SJSA1 (cell line): ENCODE data around the gene CALM3. TPM values are rescaled to one million over a fixed set of nuclear protein-coding genes. Genes with fewer than 3 reads are reported as not detected.

Experiments
- DNase-seq, 2 experiments: peaks; one replicate each; pipeline ENCODE4 v3.0.0-alpha.2; 2015 to 2020; ENCODE audit warnings: low spot score in 2 of 2, low read depth in 1 of 2
- H3K27ac ChIP-seq: fragments of 250-450 bp; sonication (Bioruptor Pico); 2 replicates; pipeline ENCODE4 v1.5.1; 2020; ENCODE audit warnings: mild to moderate bottlenecking, moderate library complexity
- H3K27me3 ChIP-seq: fragments of 250-450 bp; sonication (Bioruptor Pico); replicated peaks from 2 replicates; pipeline ENCODE4 v1.5.1; 2020; ENCODE audit warnings: mild to moderate bottlenecking, moderate library complexity
- H3K36me3 ChIP-seq: fragments of 250-450 bp; sonication (Bioruptor Pico); 2 replicates; pipeline ENCODE4 v1.5.1; 2020; ENCODE audit warnings: mild to moderate bottlenecking
- H3K4me1 ChIP-seq: fragments of 250-450 bp; sonication (Bioruptor Pico); replicated peaks from 2 replicates; pipeline ENCODE4 v1.6.1; 2021; ENCODE audit warnings: mild to moderate bottlenecking
- H3K4me3 ChIP-seq: fragments of 250-450 bp; sonication (Bioruptor Pico); 2 replicates; pipeline ENCODE4 v1.5.1; 2020; ENCODE audit warnings: mild to moderate bottlenecking
- H3K9me3 ChIP-seq: fragments of 250-450 bp; sonication (Bioruptor Pico); replicated peaks from 2 replicates; pipeline ENCODE4 v1.5.1; 2020; ENCODE audit warnings: mild to moderate bottlenecking
- total RNA-seq: library from RNA; depleted of rRNA; stranded (reverse); fragments of >200 nt; shearing (Covaris generic); gene quantifications from 2 replicates; pipeline ENCODE4 v1.2.3, GENCODE V29; 2014

Gene CALM3
- total RNA-seq, 1 experiment from 2014 or later, result 232 TPM

DNA sequence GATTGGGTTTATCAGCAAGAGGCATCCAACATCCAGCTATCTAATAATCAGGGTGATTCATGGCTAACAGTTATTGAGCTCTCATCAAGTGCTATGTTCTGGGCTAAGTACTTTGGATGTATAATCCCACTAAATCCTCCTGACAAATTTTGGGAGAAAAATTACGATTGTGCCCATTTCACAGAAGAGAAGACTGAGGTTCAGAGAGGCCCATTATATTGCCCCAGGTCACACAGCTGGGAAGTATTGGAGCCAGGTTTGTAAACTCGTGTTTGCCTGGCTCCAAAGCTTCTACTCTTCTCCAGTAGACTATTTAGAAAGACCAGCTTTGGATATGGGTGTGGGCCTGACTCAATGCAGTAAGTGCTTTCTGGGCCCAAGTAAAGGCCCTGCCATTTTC, 20.9 kb upstream of the CALM3 start:
- Histone ChIP-seq H3K9me3 (no peaks in the 10 kb centered on the region), H3K27me3 (no peaks in the 10 kb centered on the region), H3K36me3 (no peaks in the 10 kb centered on the region), H3K4me3 (no peak overlapping the region), H3K4me1 (no peaks in the 10 kb centered on the region), H3K27ac (no peak overlapping the region)
- no peak for DNase-seq

- no peaks in the 10 kb centered on the region for H3K4me1 ChIP-seq
- H3K27me3 ChIP-seq, result no peaks in the 10 kb centered on the region
- H3K36me3 ChIP-seq, result no peaks in the 10 kb centered on the region
- DNase-seq, result no peak
- H3K27ac ChIP-seq, result no peak overlapping the region
- H3K4me3 ChIP-seq, result no peak overlapping the region
- no peaks in the 10 kb centered on the region for H3K9me3 ChIP-seq
Observed at GRCh38 chr19:46585539-46585938, 15.6 kb upstream of the CALM3 start.

DNA sequence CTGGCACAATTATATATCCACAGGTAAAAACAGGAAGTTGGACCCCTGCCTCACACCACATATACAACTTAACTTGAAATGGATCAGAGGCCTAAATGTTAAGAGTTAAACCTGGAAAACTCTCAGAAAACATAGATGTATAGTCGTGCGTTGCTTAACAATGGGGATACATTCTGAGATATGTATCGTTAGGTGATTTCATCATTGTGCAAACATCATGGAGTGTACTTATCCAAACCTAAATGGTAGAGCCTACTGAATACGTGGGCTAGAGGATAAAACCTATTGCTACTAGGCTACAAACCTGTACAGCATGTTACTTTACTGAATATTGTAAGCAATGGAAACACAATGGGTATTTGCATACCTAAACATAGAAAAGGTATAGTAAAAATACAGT, 14.8 kb upstream of the CALM3 start:
- no peaks in the 10 kb centered on the region for H3K9me3 ChIP-seq
- no peak for DNase-seq
- H3K36me3 ChIP-seq, result no peaks in the 10 kb centered on the region
- no peaks in the 10 kb centered on the region for H3K4me1 ChIP-seq
- H3K27me3 ChIP-seq, result no peaks in the 10 kb centered on the region
- no peak overlapping the region for H3K27ac ChIP-seq
- H3K4me3 ChIP-seq, result no peak overlapping the region

DNA sequence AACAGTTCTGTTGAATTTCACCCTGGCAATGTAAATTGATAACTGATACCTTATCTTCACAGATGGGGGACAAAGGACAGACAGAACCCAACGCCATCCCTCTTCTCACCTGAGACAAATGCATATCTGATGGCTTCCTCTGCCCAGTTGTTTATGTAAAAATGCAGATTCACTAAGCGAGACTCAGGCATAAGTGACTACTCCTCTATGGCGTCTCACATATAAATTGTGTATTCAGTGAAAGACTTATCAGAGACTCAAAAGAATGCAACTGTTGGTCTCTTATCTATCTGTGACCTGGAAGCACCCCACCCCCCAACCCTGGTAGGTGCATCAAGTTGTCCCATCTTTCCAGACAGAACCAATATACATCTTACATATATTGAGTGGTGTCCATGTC, 13.3 kb upstream of the CALM3 start:
- no peak for DNase-seq
- H3K36me3 ChIP-seq, result no peaks in the 10 kb centered on the region
- no peaks in the 10 kb centered on the region for H3K9me3 ChIP-seq
- no peaks in the 10 kb centered on the region for H3K27me3 ChIP-seq
- no peaks in the 10 kb centered on the region for H3K4me1 ChIP-seq
- H3K4me3 ChIP-seq, result no peak overlapping the region
- no peak overlapping the region for H3K27ac ChIP-seq

GRCh38 chr19:46591254-46591653, 9.9 kb upstream of the CALM3 start:
- Histone ChIP-seq H3K4me1 (no peaks in the 10 kb centered on the region), H3K27me3 (no peaks in the 10 kb centered on the region), H3K9me3 (no peaks in the 10 kb centered on the region), H3K27ac (no peak overlapping the region), H3K36me3 (no peaks in the 10 kb centered on the region), H3K4me3 (no peak overlapping the region)
- DNase-seq, result no peak

DNA sequence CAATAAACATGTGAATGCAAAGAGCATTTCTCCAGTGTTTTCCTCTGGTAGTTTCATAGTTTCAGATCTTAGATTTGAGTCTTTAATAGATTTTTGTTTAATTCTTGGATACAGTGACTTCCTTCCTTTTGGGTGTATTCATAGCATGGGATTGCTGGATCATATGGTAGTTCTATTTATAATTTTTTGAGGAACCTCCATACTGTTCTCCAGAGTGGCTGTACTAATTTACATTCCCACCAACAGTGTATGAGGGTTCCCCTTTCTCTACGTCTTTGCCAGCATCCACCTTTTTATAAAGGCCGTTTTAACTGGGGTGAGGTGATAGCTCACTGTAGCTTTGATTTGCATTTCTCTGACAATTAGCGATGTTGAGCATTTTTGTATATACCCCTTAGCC, 9.3 kb upstream of the CALM3 start:
- Histone ChIP-seq H3K4me3 (no peak overlapping the region), H3K4me1 (no peaks in the 10 kb centered on the region), H3K27ac (no peak overlapping the region), H3K27me3 (no peaks in the 10 kb centered on the region), H3K9me3 (no peaks in the 10 kb centered on the region), H3K36me3 (no peaks in the 10 kb centered on the region)
- no peak for DNase-seq

- Histone ChIP-seq H3K27me3 (no peaks in the 10 kb centered on the region), H3K9me3 (peaks cover 14% of the 10 kb centered on the region; the same call in 1 of the 2 replicates), H3K4me1 (peaks cover 4% of the 10 kb centered on the region), H3K36me3 (no peaks in the 10 kb centered on the region; the same call in 1 of the 2 replicates), H3K27ac (no peak overlapping the region), H3K4me3 (no peak overlapping the region)
- DNase-seq, result no peak
Observed at GRCh38 chr19:46596008-46596407, 5.1 kb upstream of the CALM3 start.

- H3K36me3 ChIP-seq, result peaks cover 20% of the 10 kb centered on the region
- DNase-seq, result no peak
- no peak overlapping the region for H3K27ac ChIP-seq
- no peaks in the 10 kb centered on the region for H3K27me3 ChIP-seq
- peaks cover 14% of the 10 kb centered on the region; the same call in 1 of the 2 replicates for H3K9me3 ChIP-seq
- H3K4me1 ChIP-seq, result peaks cover 15% of the 10 kb centered on the region
- H3K4me3 ChIP-seq, result no peak overlapping the region
Observed at GRCh38 chr19:46598372-46598917, 2.7 kb upstream of the CALM3 start.

GRCh38 chr19:46599716-46600373, 1.3 kb upstream of the CALM3 start:
- Histone ChIP-seq H3K4me3 (peak overlapping the region; percentile 99), H3K36me3 (peaks cover 27% of the 10 kb centered on the region), H3K4me1 (peaks cover 22% of the 10 kb centered on the region), H3K9me3 (peaks cover 14% of the 10 kb centered on the region; the same call in 1 of the 2 replicates), H3K27me3 (no peaks in the 10 kb centered on the region), H3K27ac (peak overlapping the region; percentile 100; the same call in 1 of the 2 replicates)
- no peak for DNase-seq

DNA sequence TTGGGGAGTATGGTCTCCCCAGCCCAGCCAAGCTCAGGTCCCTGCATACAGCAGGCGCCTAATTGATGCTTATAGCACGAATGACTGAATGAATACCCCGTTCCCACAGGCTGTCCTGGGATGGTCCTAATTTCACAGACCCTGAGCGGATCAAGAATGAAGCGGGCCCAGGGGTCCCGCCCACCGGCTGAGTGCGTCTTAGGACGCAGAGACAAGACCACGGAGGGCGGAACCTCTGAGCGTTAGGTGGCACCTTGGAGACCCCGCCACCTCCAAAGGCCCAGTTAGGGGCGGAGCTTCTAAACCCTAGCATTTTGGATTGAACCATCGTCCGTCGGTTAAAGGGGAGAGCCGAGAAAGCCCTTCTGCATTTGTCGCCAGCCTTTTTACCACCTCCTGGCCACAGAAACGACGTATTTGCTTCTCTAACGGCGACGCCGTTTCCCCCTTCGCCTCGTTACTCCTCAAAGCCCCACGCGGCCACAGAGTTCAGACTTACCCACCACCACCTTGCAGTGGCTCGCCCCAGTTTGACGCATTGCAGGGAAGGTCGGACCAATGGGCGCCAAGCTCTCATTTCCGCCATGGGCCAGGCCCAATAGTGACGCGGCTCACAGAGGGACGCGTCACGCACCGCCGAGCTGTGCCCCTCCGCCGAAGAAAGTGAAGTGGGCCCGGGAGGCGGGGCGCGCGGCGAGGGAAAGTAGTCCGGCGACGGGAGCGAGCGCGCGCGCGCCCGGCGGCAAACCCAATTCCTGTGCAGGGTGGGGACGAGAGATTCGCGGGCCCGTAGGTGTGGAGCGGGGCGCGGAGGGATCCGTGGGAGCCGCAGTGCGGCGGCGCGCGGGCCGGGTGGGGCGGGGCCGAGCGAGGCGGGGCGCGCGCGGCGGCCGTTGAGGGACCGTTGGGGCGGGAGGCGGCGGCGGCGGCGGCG, 479 bp upstream of the CALM3 start:
- Histone ChIP-seq H3K4me3 (peak overlapping the region; percentile 99), H3K27me3 (no peaks in the 10 kb centered on the region), H3K9me3 (peaks cover 14% of the 10 kb centered on the region; the same call in 1 of the 2 replicates), H3K4me1 (peaks cover 22% of the 10 kb centered on the region), H3K27ac (peak overlapping the region; percentile 100), H3K36me3 (peaks cover 35% of the 10 kb centered on the region)
- DNase-seq, result peak; percentile 96 to 100

DNA sequence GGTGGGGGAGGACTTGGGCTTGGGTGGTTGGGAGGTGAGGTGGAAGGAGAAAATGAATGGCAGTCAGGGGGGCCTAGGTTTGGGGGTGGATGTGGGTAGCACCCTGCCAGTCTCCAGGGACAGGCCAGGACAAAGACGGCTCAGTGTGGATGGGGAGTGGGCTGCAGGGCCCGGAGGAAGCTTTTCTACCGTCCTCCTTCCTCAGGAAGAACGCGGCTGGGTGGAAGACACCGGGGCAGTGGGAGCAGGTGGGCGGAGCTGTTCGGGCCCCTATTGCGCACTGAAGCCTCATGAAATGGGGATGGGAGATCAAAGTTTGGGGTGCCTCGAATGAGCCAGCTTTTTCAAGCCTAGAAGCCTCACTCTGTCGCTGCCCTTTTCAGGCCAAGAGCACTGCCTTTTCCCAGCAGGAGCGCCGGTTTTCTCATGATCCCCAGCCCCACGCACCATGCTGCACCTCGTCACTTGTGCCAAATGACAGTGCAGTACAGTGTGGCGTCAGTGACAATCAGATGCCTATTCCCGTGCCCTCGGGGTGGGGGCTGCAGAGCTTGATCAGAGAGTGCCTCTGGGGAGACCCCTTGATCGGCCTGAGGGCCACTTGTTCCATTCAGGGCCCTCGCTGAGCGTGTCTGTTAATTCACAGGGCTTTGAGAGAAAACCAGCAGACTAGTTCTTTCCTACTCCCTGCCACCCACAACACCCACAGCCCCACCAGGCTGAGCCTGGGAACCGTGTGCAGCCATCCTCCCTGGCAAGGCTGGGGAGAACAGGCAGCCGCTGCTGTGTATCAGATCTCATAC, 1.5 kb downstream of the CALM3 start:
- peak overlapping the region; percentile 99 for H3K4me3 ChIP-seq
- DNase-seq, result no peak
- no peak overlapping the region for H3K27ac ChIP-seq
- H3K4me1 ChIP-seq, result peaks cover 22% of the 10 kb centered on the region
- peaks cover 14% of the 10 kb centered on the region; the same call in 1 of the 2 replicates for H3K9me3 ChIP-seq
- no peaks in the 10 kb centered on the region for H3K27me3 ChIP-seq
- H3K36me3 ChIP-seq, result peaks cover 54% of the 10 kb centered on the region

GRCh38 chr19:46603195-46603637, 2.1 kb downstream of the CALM3 start:
- DNase-seq, result no peak
- H3K4me3 ChIP-seq, result peak overlapping the region; percentile 99
- no peaks in the 10 kb centered on the region for H3K27me3 ChIP-seq
- H3K4me1 ChIP-seq, result peaks cover 22% of the 10 kb centered on the region
- H3K27ac ChIP-seq, result no peak overlapping the region
- H3K36me3 ChIP-seq, result peaks cover 61% of the 10 kb centered on the region
- H3K9me3 ChIP-seq, result peaks cover 14% of the 10 kb centered on the region; the same call in 1 of the 2 replicates

DNA sequence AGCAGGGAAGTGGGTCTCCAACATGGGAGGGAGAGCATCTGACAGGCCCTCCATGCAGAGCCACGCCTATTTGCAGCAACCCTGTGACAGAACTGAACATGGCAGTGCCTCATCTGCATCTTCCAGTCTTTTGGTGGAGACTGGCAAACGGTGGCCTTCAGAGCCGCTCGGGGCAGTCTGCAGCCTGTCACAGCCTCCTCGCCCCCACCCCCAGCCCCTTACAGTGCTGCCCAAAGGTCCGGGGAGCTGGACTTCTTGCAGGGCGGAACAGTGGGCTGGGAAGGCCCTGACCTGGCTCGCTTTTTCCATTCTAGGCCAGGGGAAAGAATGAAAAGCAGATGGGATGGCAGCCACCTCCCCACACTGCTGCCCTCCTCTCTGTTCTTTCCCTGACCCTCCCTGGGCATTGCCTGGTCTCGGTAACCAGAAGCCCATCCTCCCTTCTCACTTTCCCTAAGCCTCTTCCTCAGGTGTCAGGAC, 2.7 kb downstream of the CALM3 start:
- no peaks in the 10 kb centered on the region for H3K27me3 ChIP-seq
- peaks cover 22% of the 10 kb centered on the region for H3K4me1 ChIP-seq
- no peak overlapping the region for H3K27ac ChIP-seq
- DNase-seq, result no peak
- H3K9me3 ChIP-seq, result peaks cover 13% of the 10 kb centered on the region; the same call in 1 of the 2 replicates
- peak overlapping the region; percentile 99; the same call in 1 of the 2 replicates for H3K4me3 ChIP-seq
- H3K36me3 ChIP-seq, result peaks cover 66% of the 10 kb centered on the region
